Cardiac muscle cell (in vitro differentiated cells and primary cell): Measurements from ENCODE around the gene PCP2. TPM values are rescaled to one million over a fixed set of nuclear protein-coding genes. Genes with fewer than 3 reads are reported as not detected.

Experiments
- DNase-seq, 2 donors: peaks; one replicate each; pipeline versions ENCODE4 v3.0.0 to v3.0.0-alpha.2; 2010 to 2017; ENCODE audit warnings: low read depth in 1 of 2, low spot score in 1 of 2
- H3K27ac ChIP-seq: fragments of 200-600 bp; sonication (generic); 2 replicates; pipeline ENCODE4 v1.5.1; 2016
- H3K27me3 ChIP-seq: fragments of 200-600 bp; sonication (generic); 2 replicates; pipeline ENCODE4 v1.6.0; 2016; ENCODE audit warnings: control low read depth
- H3K36me3 ChIP-seq: fragments of 200-600 bp; sonication (generic); 2 replicates; pipeline ENCODE4 v1.5.1; 2016; ENCODE audit warnings: control low read depth
- H3K4me1 ChIP-seq: fragments of 200-600 bp; sonication (generic); 2 replicates; pipeline ENCODE4 v1.8.1; 2017; ENCODE audit warnings: low read depth, mild to moderate bottlenecking, mixed run types
- H3K4me3 ChIP-seq: fragments of 200-600 bp; sonication (generic); 2 replicates; pipeline ENCODE4 v1.5.1; 2016; ENCODE audit warnings: mild to moderate bottlenecking
- H3K9me3 ChIP-seq: fragments of 200-600 bp; sonication (generic); 2 replicates; pipeline ENCODE4 v1.5.1; 2017; ENCODE audit warnings: low read depth, mild to moderate bottlenecking, control low read depth
- polyA plus RNA-seq: library from polyadenylated mRNA; unstranded; fragments of >200 nt; fragmentation: Nextera tagmentation; extraction: Ambion mirVana; gene quantifications from 2 replicates; pipeline ENCODE4 v1.2.1, GENCODE V29; 2016
- total RNA-seq: library from RNA; depleted of rRNA; stranded (reverse); fragments of >200 nt; gene quantifications from 2 replicates; pipeline ENCODE4 v1.2.3, GENCODE V29; 2016
- TF ChIP-seq, protein P1 (sequence below): IDR thresholded peaks from 2 replicates; pipeline ENCODE4 v1.5.1; 2012; ENCODE audit warnings: low read depth, mild to moderate bottlenecking, low read length

Gene PCP2
- total and polyA plus RNA-seq, 2 experiments from 2014 or later: 0.34 to 0.51 TPM

DNA sequence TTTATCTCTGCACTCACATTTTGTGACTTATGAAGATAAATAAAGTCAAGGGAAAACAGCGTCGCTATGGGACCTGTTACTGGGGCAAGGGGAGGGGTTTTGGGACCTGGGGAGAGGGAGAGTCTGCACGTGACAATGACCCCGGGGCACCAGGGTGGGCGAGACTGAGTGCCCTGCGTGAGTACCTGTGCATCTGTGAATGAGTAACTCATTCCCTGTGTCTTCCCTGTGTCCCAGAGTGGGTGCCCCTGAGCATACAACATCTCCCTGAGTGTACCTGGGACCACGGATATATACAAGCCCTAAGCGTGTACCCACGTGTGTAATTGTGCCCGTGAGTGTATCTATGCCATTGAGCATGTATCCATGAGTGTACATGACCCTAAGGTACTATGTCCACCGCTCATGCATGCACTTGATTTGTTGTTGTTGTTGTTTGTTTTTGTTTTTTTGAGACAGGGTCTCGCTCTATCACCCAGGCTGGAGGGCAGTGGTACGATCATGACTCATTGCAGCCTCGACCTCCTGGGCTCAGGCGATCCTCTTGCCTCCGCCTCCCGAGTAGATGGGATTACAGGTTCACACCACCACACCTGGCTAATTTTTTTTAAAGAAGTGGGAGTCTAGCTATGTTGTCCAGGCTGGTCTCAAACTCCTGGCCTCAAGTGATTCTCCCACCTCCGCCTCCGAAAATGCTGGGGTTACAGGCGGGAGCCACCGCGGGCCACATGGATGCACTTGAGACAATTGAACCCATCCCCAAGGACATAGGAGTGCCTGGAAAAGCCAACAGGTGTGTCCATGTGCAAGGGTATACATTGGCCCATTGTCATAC, 46.5 kb upstream of the PCP2 start:
- Histone ChIP-seq H3K4me1 (no peaks in the 10 kb centered on the region), H3K9me3 (no peaks in the 10 kb centered on the region), H3K4me3 (peak overlapping the region; percentile 70), H3K36me3 (peaks cover 6% of the 10 kb centered on the region), H3K27ac (no peak overlapping the region), H3K27me3 (peaks cover 14% of the 10 kb centered on the region)
- DNase-seq: no peak
- TF ChIP-seq, protein P1, sequence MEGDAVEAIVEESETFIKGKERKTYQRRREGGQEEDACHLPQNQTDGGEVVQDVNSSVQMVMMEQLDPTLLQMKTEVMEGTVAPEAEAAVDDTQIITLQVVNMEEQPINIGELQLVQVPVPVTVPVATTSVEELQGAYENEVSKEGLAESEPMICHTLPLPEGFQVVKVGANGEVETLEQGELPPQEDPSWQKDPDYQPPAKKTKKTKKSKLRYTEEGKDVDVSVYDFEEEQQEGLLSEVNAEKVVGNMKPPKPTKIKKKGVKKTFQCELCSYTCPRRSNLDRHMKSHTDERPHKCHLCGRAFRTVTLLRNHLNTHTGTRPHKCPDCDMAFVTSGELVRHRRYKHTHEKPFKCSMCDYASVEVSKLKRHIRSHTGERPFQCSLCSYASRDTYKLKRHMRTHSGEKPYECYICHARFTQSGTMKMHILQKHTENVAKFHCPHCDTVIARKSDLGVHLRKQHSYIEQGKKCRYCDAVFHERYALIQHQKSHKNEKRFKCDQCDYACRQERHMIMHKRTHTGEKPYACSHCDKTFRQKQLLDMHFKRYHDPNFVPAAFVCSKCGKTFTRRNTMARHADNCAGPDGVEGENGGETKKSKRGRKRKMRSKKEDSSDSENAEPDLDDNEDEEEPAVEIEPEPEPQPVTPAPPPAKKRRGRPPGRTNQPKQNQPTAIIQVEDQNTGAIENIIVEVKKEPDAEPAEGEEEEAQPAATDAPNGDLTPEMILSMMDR: no peak

DNA sequence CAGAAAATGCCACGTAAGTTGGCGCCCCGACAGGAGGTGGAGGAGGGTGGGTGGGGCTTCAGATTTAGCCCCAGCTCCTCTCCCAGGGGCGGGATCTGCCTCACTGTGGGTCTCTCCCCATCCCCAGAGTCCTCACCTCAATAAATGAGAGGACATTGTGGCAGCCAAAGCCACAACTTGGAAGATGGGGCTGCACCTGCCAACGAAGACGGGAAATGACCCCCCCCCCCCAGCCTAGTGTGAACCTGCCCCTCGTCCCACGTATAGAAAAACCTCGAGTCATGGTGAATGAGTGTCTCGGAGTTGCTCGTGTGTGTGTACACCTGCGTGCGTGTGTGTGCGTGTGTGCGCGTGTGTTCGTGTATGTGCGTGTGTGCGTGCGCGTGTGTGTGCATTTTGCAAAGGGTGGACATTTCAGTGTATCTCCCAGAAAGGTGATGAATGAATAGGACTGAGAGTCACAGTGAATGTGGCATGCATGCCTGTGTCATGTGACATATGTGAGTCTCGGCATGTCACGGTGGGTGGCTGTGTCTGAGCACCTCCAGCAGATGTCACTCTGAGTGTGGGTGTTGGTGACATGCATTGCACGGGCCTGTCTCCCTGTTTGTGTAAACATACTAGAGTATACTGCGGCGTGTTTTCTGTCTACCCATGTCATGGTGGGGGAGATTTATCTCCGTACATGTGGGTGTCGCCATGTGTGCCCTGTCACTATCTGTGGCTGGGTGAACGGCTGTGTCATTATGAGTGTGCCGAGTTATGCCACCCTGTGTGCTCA, 45.6 kb upstream of the PCP2 start:
- H3K36me3 ChIP-seq: peaks cover 4% of the 10 kb centered on the region
- no peak overlapping the region for H3K27ac ChIP-seq
- no peaks in the 10 kb centered on the region for H3K9me3 ChIP-seq
- no peaks in the 10 kb centered on the region for H3K4me1 ChIP-seq
- no peak for DNase-seq
- H3K4me3 ChIP-seq: no peak overlapping the region
- peaks cover 14% of the 10 kb centered on the region for H3K27me3 ChIP-seq
- TF ChIP-seq, protein P1: no peak

DNA sequence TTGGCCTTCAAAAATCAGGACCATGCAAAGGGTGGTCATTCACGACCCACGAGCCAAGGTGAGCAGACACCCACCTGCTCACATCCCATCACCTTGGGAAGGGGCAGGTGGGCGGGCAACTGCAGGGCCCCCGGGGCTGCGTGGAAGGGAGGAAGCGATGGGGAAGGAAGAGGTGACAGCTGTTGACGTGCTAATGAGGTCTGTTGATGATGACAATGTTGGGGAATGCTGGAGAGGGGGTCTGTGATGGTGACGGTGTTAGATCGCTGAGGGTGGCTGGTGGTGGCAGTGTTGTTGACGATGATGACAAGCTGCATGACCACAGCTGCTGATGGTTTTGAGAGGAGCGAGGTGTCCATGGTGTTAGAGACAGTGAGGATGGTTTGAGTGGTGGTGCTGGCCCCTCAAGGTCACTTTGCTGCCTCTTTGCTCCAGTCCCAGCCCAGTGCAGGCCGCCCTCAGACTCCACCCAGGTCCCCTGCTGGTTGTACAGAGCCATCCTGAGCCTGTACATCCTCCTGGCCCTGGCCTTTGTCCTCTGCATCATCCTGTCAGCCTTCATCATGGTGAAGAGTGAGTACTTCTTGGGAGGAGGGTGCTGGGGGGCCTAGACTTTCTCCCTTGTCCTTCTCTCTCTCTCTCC, 44.3 kb upstream of the PCP2 start:
- Histone ChIP-seq H3K4me1 (no peaks in the 10 kb centered on the region), H3K4me3 (no peak overlapping the region), H3K27me3 (peaks cover 18% of the 10 kb centered on the region), H3K9me3 (no peaks in the 10 kb centered on the region), H3K36me3 (peaks cover 3% of the 10 kb centered on the region), H3K27ac (no peak overlapping the region)
- DNase-seq: no peak
- TF ChIP-seq, protein P1: no peak

DNA sequence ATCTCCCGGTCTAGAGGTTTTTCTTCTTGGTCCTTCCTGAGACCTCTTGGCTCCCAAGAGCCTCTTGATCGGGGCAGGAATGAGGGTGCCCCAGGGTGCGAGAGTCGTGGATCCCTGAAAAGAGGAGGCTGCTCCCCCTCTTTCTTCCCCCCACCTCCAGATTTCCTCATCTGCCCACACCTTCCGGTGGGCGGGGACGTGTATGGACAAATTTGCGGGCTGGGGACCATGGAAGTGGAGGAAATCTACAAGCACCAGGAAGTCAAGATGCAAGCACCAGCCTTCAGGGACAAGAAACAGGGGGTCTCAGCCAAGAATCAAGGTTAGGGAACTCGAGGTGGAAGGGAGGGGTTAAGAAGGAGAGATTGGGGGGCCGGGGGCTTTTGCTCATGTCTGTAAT, 43.3 kb upstream of the PCP2 start, which contains the start of gene MCEMP1:
Gene MCEMP1, plus strand, starts transcription at position 237 of the 400 bp plus-strand sequence. Its CDS starts 31 bp downstream, at position 268.
- Histone ChIP-seq H3K9me3 (no peaks in the 10 kb centered on the region), H3K27ac (no peak within 1 kb of the TSS), H3K4me1 (no peaks in the 10 kb centered on the region), H3K4me3 (no peak within 1 kb of the TSS), H3K36me3 (no peaks in the 10 kb centered on the region), H3K27me3 (peaks cover 28% of the 10 kb centered on the region)
- DNase-seq: no peak
- TF ChIP-seq, protein P1: no peak

DNA sequence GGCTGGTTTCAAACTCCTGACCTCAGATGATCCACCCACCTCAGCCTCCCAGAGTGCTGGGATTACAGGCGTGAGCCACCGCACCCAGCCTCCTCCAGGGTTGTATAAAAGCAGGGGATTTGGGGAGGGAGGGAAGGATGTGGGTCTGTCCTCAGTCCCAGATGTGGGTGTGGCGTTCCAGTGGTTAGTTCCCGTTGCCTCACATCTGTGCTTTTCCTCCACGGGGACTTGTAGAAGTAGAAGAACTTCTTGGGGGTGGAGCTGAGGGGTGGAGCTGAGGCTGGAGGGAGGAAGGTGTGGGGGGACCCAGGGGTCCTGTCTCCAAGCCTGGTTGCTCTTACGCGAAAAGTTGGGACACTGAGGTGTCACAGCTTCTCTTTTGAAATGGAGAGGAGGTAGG, 42.9 kb upstream of the PCP2 start:
- peaks cover 33% of the 10 kb centered on the region for H3K27me3 ChIP-seq
- H3K9me3 ChIP-seq: no peaks in the 10 kb centered on the region
- DNase-seq: no peak
- H3K4me1 ChIP-seq: no peaks in the 10 kb centered on the region
- no peak overlapping the region for H3K4me3 ChIP-seq
- TF ChIP-seq, protein P1: no peak
- H3K36me3 ChIP-seq: no peaks in the 10 kb centered on the region
- H3K27ac ChIP-seq: no peak overlapping the region
